Measurements from ENCODE around the gene PCNX4.

The PCNX4 gene

GRCh38 chr14:60170948-60171347 lies 79.2 kb downstream of the PCNX4 start:
- H3K9ac ChIP-seq (ENCODE audit: low read length): no peak overlapping the region
- H3K4me2 ChIP-seq (ENCODE audit: low read depth, low read length): no peak overlapping the region
- no peaks in the 10 kb centered on the region; the same call in 1 of the 2 replicates for H3F3A ChIP-seq (ENCODE audit: insufficient read depth, low read length)
- no peak overlapping the region for H3K27ac ChIP-seq (ENCODE audit: low read length)
- H3K4me3 ChIP-seq (ENCODE audit: low read length): no peak overlapping the region
- no peaks in the 10 kb centered on the region for H3K79me2 ChIP-seq (ENCODE audit: low read length)
- TF ChIP-seq EZH2phosphoT487 (IDR thresholded peaks at IDR 0.05; ENCODE audit: low read length): no peak
- TF ChIP-seq EZH2 (optimal IDR thresholded peaks at IDR 0.05; ENCODE audit: low read depth, low read length): no peak
- no peak for TF ChIP-seq CTCF (IDR thresholded peaks at IDR 0.05; ENCODE audit: low read length)
- no peaks in the 10 kb centered on the region for H3K36me3 ChIP-seq (replicated peaks; ENCODE audit: insufficient read depth, low read length)
- no peaks in the 10 kb centered on the region for H4K20me1 ChIP-seq (ENCODE audit: insufficient read depth, low read length)
- no peaks in the 10 kb centered on the region for H3K27me3 ChIP-seq (replicated peaks; ENCODE audit: insufficient read depth, low read length)
- H3K4me1 ChIP-seq (ENCODE audit: low read length): peaks cover 1% of the 10 kb centered on the region; the same call in 1 of the 2 replicates
- no peak overlapping the region for H2AFZ ChIP-seq (ENCODE audit: low read length)
- H3K9me2 ChIP-seq (replicated peaks; ENCODE audit: insufficient read depth, low read length): no peaks in the 10 kb centered on the region
- H3K9me3 ChIP-seq (replicated peaks; ENCODE audit: insufficient read depth, low read length): no peaks in the 10 kb centered on the region
- DNase-seq: no peak

- Histone ChIP-seq H4K20me1 (ENCODE audit: insufficient read depth, low read length) (no peaks in the 10 kb centered on the region), H3K27me3 (replicated peaks; ENCODE audit: insufficient read depth, low read length) (no peaks in the 10 kb centered on the region), H3K9me3 (replicated peaks; ENCODE audit: insufficient read depth, low read length) (no peaks in the 10 kb centered on the region), H3K4me2 (ENCODE audit: low read depth, low read length) (no peak overlapping the region), H3K36me3 (replicated peaks; ENCODE audit: insufficient read depth, low read length) (no peaks in the 10 kb centered on the region), H3K27ac (ENCODE audit: low read length) (no peak overlapping the region), H3K9me2 (replicated peaks; ENCODE audit: insufficient read depth, low read length) (no peaks in the 10 kb centered on the region), H3K4me3 (ENCODE audit: low read length) (no peak overlapping the region), H3K79me2 (ENCODE audit: low read length) (no peaks in the 10 kb centered on the region), H3K4me1 (ENCODE audit: low read length) (no peaks in the 10 kb centered on the region), H3K9ac (ENCODE audit: low read length) (no peak overlapping the region), H3F3A (ENCODE audit: insufficient read depth, low read length) (no peaks in the 10 kb centered on the region), H2AFZ (ENCODE audit: low read length) (no peak overlapping the region)
- DNase-seq: no peak
- TF ChIP-seq CTCF (IDR thresholded peaks at IDR 0.05; ENCODE audit: low read length) (no peak), EZH2 (optimal IDR thresholded peaks at IDR 0.05; ENCODE audit: low read depth, low read length) (no peak), EZH2phosphoT487 (IDR thresholded peaks at IDR 0.05; ENCODE audit: low read length) (no peak)
Measured at GRCh38 chr14:60171690-60172089, 80.0 kb downstream of the PCNX4 start.

GRCh38 chr14:60174352-60175254 lies 82.9 kb downstream of the PCNX4 start:
- Histone ChIP-seq H3K9me3 (replicated peaks; ENCODE audit: insufficient read depth, low read length) (no peaks in the 10 kb centered on the region), H3K4me1 (ENCODE audit: low read length) (no peaks in the 10 kb centered on the region), H3K27ac (ENCODE audit: low read length) (no peak overlapping the region), H3F3A (ENCODE audit: insufficient read depth, low read length) (no peaks in the 10 kb centered on the region), H3K4me2 (ENCODE audit: low read depth, low read length) (no peak overlapping the region), H3K4me3 (ENCODE audit: low read length) (no peak overlapping the region), H2AFZ (ENCODE audit: low read length) (no peak overlapping the region), H3K9me2 (replicated peaks; ENCODE audit: insufficient read depth, low read length) (no peaks in the 10 kb centered on the region), H3K27me3 (replicated peaks; ENCODE audit: insufficient read depth, low read length) (no peaks in the 10 kb centered on the region), H3K9ac (ENCODE audit: low read length) (no peak overlapping the region), H3K79me2 (ENCODE audit: low read length) (no peaks in the 10 kb centered on the region), H3K36me3 (replicated peaks; ENCODE audit: insufficient read depth, low read length) (no peaks in the 10 kb centered on the region), H4K20me1 (ENCODE audit: insufficient read depth, low read length) (no peaks in the 10 kb centered on the region)
- TF ChIP-seq EZH2phosphoT487 (IDR thresholded peaks at IDR 0.05; ENCODE audit: low read length) (no peak), CTCF (IDR thresholded peaks at IDR 0.05; ENCODE audit: low read length) (no peak), EZH2 (optimal IDR thresholded peaks at IDR 0.05; ENCODE audit: low read depth, low read length) (no peak)
- DNase-seq: no peak
